ENCODE measurements around the gene PHLPP1.

PHLPP1 gene

GRCh38 chr18:62846313-62846712 lies 131.0 kb downstream of the PHLPP1 start:
- Histone ChIP-seq H3K27ac (ENCODE audit: extremely low read depth, low read depth, low read length) (no peak overlapping the region), H3K4me1 (ENCODE audit: control insufficient read depth, insufficient read depth, low read length) (no peaks in the 10 kb centered on the region), H3K4me3 (ENCODE audit: low read depth, low read length) (no peak overlapping the region), H3K9me3 (ENCODE audit: control insufficient read depth, insufficient read depth, low read depth, low read length) (no peaks in the 10 kb centered on the region), H3K36me3 (ENCODE audit: control insufficient read depth in 2 of 2, insufficient read depth in 1 of 2, low read length in 2 of 2) (no peaks in the 10 kb centered on the region; a peak in 1 of 3 replicates)
- CTCF ChIA-PET: interaction anchor here (1.3 kb wide), 1 partner anchor 260 kb away, joined by 4 read pairs; no protein-coding TSS in a partner anchor
- TF ChIP-seq BCL11A (tag by site-specific recombination; IDR thresholded peaks at IDR 0.05; ENCODE audit: low read depth): no peak
- TF ChIP-seq ZNF623 (tag by site-specific recombination; IDR thresholded peaks at IDR 0.05): no peak
- no peak for TF ChIP-seq ZNF248 (tag by site-specific recombination; IDR thresholded peaks at IDR 0.05)
- no peak for TF ChIP-seq ZNF221 (tag by site-specific recombination; IDR thresholded peaks at IDR 0.05; ENCODE audit: borderline replicate concordance)
- TF ChIP-seq ZNF670 (tag by site-specific recombination; IDR thresholded peaks at IDR 0.05; ENCODE audit: low read depth): no peak
- TF ChIP-seq HIC1 (tag by site-specific recombination; IDR thresholded peaks at IDR 0.05): no peak
- no peak for TF ChIP-seq GLIS2 (tag by site-specific recombination; IDR thresholded peaks at IDR 0.05)
- TF ChIP-seq HOXD13 (CRISPR knock-in tag; IDR thresholded peaks at IDR 0.05; ENCODE audit: borderline replicate concordance): no peak
- TF ChIP-seq ZBTB10 (tag by site-specific recombination; IDR thresholded peaks at IDR 0.05): no peak
- TF ChIP-seq ZNF843 (tag by site-specific recombination; IDR thresholded peaks at IDR 0.05): no peak
- TF ChIP-seq ZNF433 (tag by site-specific recombination; IDR thresholded peaks at IDR 0.05; ENCODE audit: low read depth): no peak
- no peak for TF ChIP-seq ZNF530 (tag by site-specific recombination; IDR thresholded peaks at IDR 0.05; ENCODE audit: low read depth)
- no peak for TF ChIP-seq ZFP3 (tag by site-specific recombination; IDR thresholded peaks at IDR 0.05; ENCODE audit: low read depth)
- TF ChIP-seq GLIS1 (tag by site-specific recombination; IDR thresholded peaks at IDR 0.05): no peak
- POLR2A ChIA-PET: no interaction called here

DNA sequence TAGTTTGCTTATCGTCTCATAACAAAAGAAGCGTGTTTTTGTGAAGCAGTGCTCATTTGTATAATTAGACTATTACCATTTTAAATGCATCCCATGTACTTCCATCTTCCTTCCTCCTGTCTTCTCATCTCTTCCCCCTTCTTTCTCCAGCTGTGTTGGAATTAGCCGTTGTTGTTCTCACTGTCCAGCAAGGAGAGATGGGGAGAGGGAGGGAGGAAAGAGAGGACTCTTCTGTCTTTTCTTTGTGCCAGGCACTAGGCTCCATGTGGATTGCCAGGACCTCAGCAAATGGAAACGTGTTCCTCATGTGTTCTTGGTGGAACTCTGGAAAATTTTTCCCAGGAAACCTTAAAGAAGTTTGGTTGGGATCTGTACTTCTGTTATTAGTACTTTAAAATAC lies 131.7 kb downstream of the PHLPP1 start:
- H3K4me3 ChIP-seq (ENCODE audit: low read depth, low read length): no peak overlapping the region
- CTCF ChIA-PET: interaction anchor here (1.3 kb wide), 1 partner anchor 261 kb away, joined by 4 read pairs; no protein-coding TSS in a partner anchor
- POLR2A ChIA-PET: no interaction called here
- no peaks in the 10 kb centered on the region for H3K4me1 ChIP-seq (ENCODE audit: control insufficient read depth, insufficient read depth, low read length)
- no peaks in the 10 kb centered on the region; a peak in 1 of 3 replicates for H3K36me3 ChIP-seq (ENCODE audit: control insufficient read depth in 2 of 2, insufficient read depth in 1 of 2, low read length in 2 of 2)
- no peak for TF ChIP-seq GLI2 (tag by site-specific recombination; IDR thresholded peaks at IDR 0.05; ENCODE audit: borderline replicate concordance, low read depth)
- no peak for TF ChIP-seq ZNF148 (tag by site-specific recombination; IDR thresholded peaks at IDR 0.05; ENCODE audit: borderline replicate concordance)
- TF ChIP-seq, protein P1, sequence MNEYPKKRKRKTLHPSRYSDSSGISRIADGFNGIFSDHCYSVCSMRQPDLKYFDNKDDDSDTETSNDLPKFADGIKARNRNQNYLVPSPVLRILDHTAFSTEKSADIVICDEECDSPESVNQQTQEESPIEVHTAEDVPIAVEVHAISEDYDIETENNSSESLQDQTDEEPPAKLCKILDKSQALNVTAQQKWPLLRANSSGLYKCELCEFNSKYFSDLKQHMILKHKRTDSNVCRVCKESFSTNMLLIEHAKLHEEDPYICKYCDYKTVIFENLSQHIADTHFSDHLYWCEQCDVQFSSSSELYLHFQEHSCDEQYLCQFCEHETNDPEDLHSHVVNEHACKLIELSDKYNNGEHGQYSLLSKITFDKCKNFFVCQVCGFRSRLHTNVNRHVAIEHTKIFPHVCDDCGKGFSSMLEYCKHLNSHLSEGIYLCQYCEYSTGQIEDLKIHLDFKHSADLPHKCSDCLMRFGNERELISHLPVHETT (tag by site-specific recombination; IDR thresholded peaks at IDR 0.05): no peak
- no peak for TF ChIP-seq SP7 (tag by site-specific recombination; IDR thresholded peaks at IDR 0.05)
- no peak for TF ChIP-seq REST (tag by site-specific recombination; IDR thresholded peaks at IDR 0.05)
- no peak for TF ChIP-seq ZNF600 (tag by site-specific recombination; IDR thresholded peaks at IDR 0.05)
- H3K27ac ChIP-seq (ENCODE audit: extremely low read depth, low read depth, low read length): no peak overlapping the region
- H3K9me3 ChIP-seq (ENCODE audit: control insufficient read depth, insufficient read depth, low read depth, low read length): no peaks in the 10 kb centered on the region
